IMR-90 (cell line): ENCODE measurements around the gene PMS2. TPM values are rescaled to one million over a fixed set of nuclear protein-coding genes. Genes with fewer than 3 reads are reported as not detected.
"Not testable (repeated sequence)": the region's sequence is repeated elsewhere in the genome, so short reads cannot be mapped to it uniquely, and the experiment has no call there.

ENCODE experiments used
- ATAC-seq: fragments of 200-7000 bp; cut with Tn5 transposase; 2 replicates; pipeline ENCODE4 v1.9.1; 2020; ENCODE audit warnings: low read depth, mild to moderate bottlenecking, moderate library complexity
- BruUV-seq: library from RNA; stranded (reverse); fragments of 400-500 nt; replicated peaks from 2 replicates; lab custom pipeline; 2021; lab: Mats Ljungman, UMichigan
- CTCF ChIA-PET: fragments of 300-600 bp; formaldehyde crosslinking; extraction: SDS; loops from one replicate; lab custom pipeline; 2021; ENCODE audit warnings: antibody characterized with exemption; lab: Yijun Ruan, JAX
- POLR2A ChIA-PET: fragments of 300-600 bp; sonication (Branson Sonifier 250); formaldehyde crosslinking; loops from one replicate; lab custom pipeline; 2022; ENCODE audit warnings: antibody characterized with exemption; ENCODE audit not compliant: unreplicated experiment; lab: Charles Lee
- DNase-seq: peaks from one replicate; pipeline ENCODE4 v3.0.0; 2013
- H2AFZ ChIP-seq: replicated peaks from 2 replicates; pipeline ENCODE3; 2013; ENCODE audit warnings: low read length, mild to moderate bottlenecking; ENCODE audit not compliant: poor library complexity
- H2AK5ac ChIP-seq: 2 replicates; pipeline ENCODE4 v1.6.1; 2013; ENCODE audit warnings: low read depth, low read length, inconsistent platforms
- H2AK9ac ChIP-seq: replicated peaks from 2 replicates; pipeline ENCODE3; 2013; ENCODE audit warnings: mild to moderate bottlenecking, low read depth, low read length, moderate library complexity; ENCODE audit not compliant: poor library complexity
- H2BK120ac ChIP-seq: 2 replicates; pipeline ENCODE4 v1.6.1; 2013; ENCODE audit warnings: low read depth, low read length, inconsistent platforms
- H2BK15ac ChIP-seq: 3 replicates; pipeline ENCODE4 v1.6.1; 2013; ENCODE audit warnings: low read depth, low read length, inconsistent platforms
- H2BK20ac ChIP-seq: 2 replicates; pipeline ENCODE4 v1.6.1; 2013; ENCODE audit warnings: low read depth, mild to moderate bottlenecking, inconsistent platforms, low read length, moderate library complexity
- H2BK5ac ChIP-seq: 2 replicates; pipeline ENCODE4 v1.6.1; 2013; ENCODE audit warnings: mild to moderate bottlenecking, low read depth, low read length, inconsistent platforms; ENCODE audit not compliant: poor library complexity, severe bottlenecking
- H3K14ac ChIP-seq: replicated peaks from 2 replicates; pipeline ENCODE4 v1.6.1; 2013; ENCODE audit warnings: low read depth, low read length, inconsistent platforms
- H3K18ac ChIP-seq: 2 replicates; pipeline ENCODE4 v1.6.1; 2013; ENCODE audit warnings: low read depth, low read length, control low read depth
- H3K23ac ChIP-seq: 2 replicates; pipeline ENCODE4 v1.6.1; 2013; ENCODE audit warnings: low read depth, low read length, inconsistent platforms
- H3K27ac ChIP-seq: 2 replicates; pipeline ENCODE4 v1.5.1; 2013; ENCODE audit warnings: mild to moderate bottlenecking, control low read depth, low read length; ENCODE audit not compliant: insufficient read depth
- H3K27me3 ChIP-seq: 2 replicates; pipeline ENCODE4 v1.6.1; 2013; ENCODE audit warnings: low read length; ENCODE audit not compliant: control insufficient read depth, insufficient read depth
- H3K36me3 ChIP-seq: 2 replicates; pipeline ENCODE4 v1.6.1; 2013; ENCODE audit warnings: low read length, mixed read lengths; ENCODE audit not compliant: control insufficient read depth, insufficient read depth
- H3K4ac ChIP-seq: 2 replicates; pipeline ENCODE4 v1.6.1; 2013; ENCODE audit warnings: low read depth, low read length, inconsistent platforms
- H3K4me1 ChIP-seq: 2 replicates; pipeline ENCODE4 v1.6.1; 2013; ENCODE audit warnings: low read length, mixed read lengths; ENCODE audit not compliant: control insufficient read depth, insufficient read depth
- H3K4me2 ChIP-seq: 2 replicates; pipeline ENCODE4 v1.6.1; 2013; ENCODE audit warnings: low read depth, mild to moderate bottlenecking, control low read depth, low read length, moderate library complexity
- H3K4me3 ChIP-seq: 2 replicates; pipeline ENCODE4 v1.5.1; 2013; ENCODE audit warnings: low read depth, mild to moderate bottlenecking, control low read depth, low read length, moderate library complexity; ENCODE audit not compliant: insufficient read depth
- H3K56ac ChIP-seq: 2 replicates; pipeline ENCODE4 v1.6.1; 2013; ENCODE audit warnings: low read length, inconsistent platforms; ENCODE audit not compliant: insufficient read depth; ENCODE audit errors: extremely low read depth
- H3K79me1 ChIP-seq, 2 experiments: 2 replicates each; pipeline ENCODE4 v1.6.1; 2013; ENCODE audit warnings: low read length in 2 of 2, inconsistent platforms in 1 of 2, low read depth in 1 of 2
- H3K9ac ChIP-seq: 2 replicates; pipeline ENCODE4 v1.6.1; 2013; ENCODE audit warnings: low read depth, low read length, control low read depth
- H3K9me1 ChIP-seq: 2 replicates; pipeline ENCODE4 v1.6.1; 2013; ENCODE audit warnings: low read length, inconsistent platforms; ENCODE audit not compliant: insufficient read depth
- H3K9me3 ChIP-seq: 2 replicates; pipeline ENCODE4 v1.6.1; 2013; ENCODE audit warnings: low read length; ENCODE audit not compliant: control insufficient read depth, insufficient read depth
- H4K20me1 ChIP-seq: 2 replicates; pipeline ENCODE4 v1.6.1; 2013; ENCODE audit warnings: low read length, inconsistent platforms; ENCODE audit not compliant: insufficient read depth
- H4K5ac ChIP-seq: 2 replicates; pipeline ENCODE4 v1.6.1; 2013; ENCODE audit warnings: mild to moderate bottlenecking, low read depth, low read length, control low read depth
- H4K8ac ChIP-seq, 2 experiments: 2 replicates each; pipeline ENCODE4 v1.6.1; 2013; ENCODE audit warnings: low read depth in 2 of 2, low read length in 2 of 2, control low read depth in 1 of 2, inconsistent platforms in 1 of 2
- H4K91ac ChIP-seq: 2 replicates; pipeline ENCODE4 v1.6.1; 2013; ENCODE audit warnings: low read depth, low read length, inconsistent platforms; ENCODE audit not compliant: insufficient read depth
- WGBS, 2 experiments: methylation state at CpG; one replicate each; pipeline versions ENCODE4 v1.1.5 to v1.1.7; 2013; ENCODE audit warnings: missing lambda C conversion rate in 2 of 2; ENCODE audit not compliant: insufficient read length in 1 of 2; ENCODE audit errors: extremely low coverage in 2 of 2; 5-methylcytosine and 5-hydroxymethylcytosine counted together
- dilution Hi-C: fragments of 300-500 bp; cut with HindIII; formaldehyde crosslinking; loops from one replicate; pipeline ENCODE4 v1.14.3; 2018; ENCODE audit warnings: low sequenced_read_pairs; ENCODE audit not compliant: unreplicated experiment
- in situ Hi-C: fragments of 300-500 bp; cut with MboI; formaldehyde crosslinking; loops from 3 replicates; pipeline ENCODE4 v1.14.3; 2019; ENCODE audit warnings: low sequenced_read_pairs, inconsistent platforms, mixed read lengths
- intact Hi-C: fragments of 100-400 bp; cut with micrococcal nuclease; formaldehyde crosslinking; loops from 2 replicates; pipeline ENCODE4 v1.10.0; 2022
- polyA plus RNA-seq, 3 experiments: library from polyadenylated mRNA; depleted of rRNA; stranded (reverse); fragments of >200 nt; gene quantifications; 2 replicates each; pipeline ENCODE4 v1.2.3, GENCODE V29; 2012; ENCODE audit warnings: low replicate concordance in 1 of 3
- total RNA-seq: library from RNA; depleted of rRNA; stranded (reverse); fragments of >200 nt; gene quantifications from 2 replicates; pipeline ENCODE4 v1.2.3, GENCODE V29; 2012

The PMS2 gene
- total and polyA plus RNA-seq, 2 of the 4 experiments (the other 2 are of a cell fraction) = 6.8 to 14.3 TPM

DNA sequence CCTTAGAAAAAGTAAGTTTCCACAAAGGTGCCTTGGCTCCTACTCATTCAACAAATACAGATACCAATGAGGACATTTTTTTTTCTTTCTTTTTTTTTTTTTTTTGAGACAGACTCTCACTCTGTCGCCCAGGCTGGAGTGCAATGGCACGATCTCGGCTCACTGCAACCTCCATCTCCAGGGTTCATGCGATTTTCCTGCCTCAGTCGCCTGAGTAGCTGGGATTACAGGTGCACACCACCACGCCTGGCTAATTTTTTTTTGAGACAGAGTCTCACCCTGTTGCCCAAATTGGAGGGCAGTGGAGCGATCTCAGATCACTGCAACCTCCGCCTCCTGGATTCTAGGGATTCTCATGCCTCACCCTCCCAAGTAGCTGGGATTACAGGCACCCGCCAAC, 42.3 kb upstream of the PMS2 start:
- H3K4ac ChIP-seq, H3K4me1 ChIP-seq, DNase-seq, H4K8ac ChIP-seq, H3K14ac ChIP-seq, POLR2A ChIA-PET, H3K27me3 ChIP-seq, H2AFZ ChIP-seq, H3K23ac ChIP-seq, in situ Hi-C loops, H3K18ac ChIP-seq, H3K56ac ChIP-seq, CTCF ChIA-PET, H2AK5ac ChIP-seq, H3K9ac ChIP-seq, BruUV-seq, H4K91ac ChIP-seq, H4K5ac ChIP-seq, H3K9me3 ChIP-seq, H2AK9ac ChIP-seq, dilution Hi-C loops, H2BK15ac ChIP-seq, H3K4me3 ChIP-seq, H2BK20ac ChIP-seq, ATAC-seq, H2BK120ac ChIP-seq, H3K9me1 ChIP-seq, H2BK5ac ChIP-seq, H3K4me2 ChIP-seq, H3K27ac ChIP-seq: not testable (repeated sequence)
- Histone ChIP-seq H3K36me3 (peaks cover 29% of the 10 kb centered on the region), H4K20me1 (peaks cover 12% of the 10 kb centered on the region; the same call in 1 of the 2 replicates), H3K79me1 (peaks cover 7 to 42% of the 10 kb centered on the region in 2 experiments)
- intact Hi-C loops = loop anchor here (5.0 kb wide), 1 partner anchor 34 kb away; no protein-coding TSS in a partner anchor
- WGBS, 2 experiments = 87% methylated on average over 6 of the region's 9 CpGs; no CpG with 5 or more reads in 1 of the 2 experiments
